NCI-H446 treated with DMSO at 0.1 percent for 48 hours (cell line): ENCODE measurements around the gene TSPAN16.
"Not testable (repeated sequence)": the region's sequence is repeated elsewhere in the genome, so short reads cannot be mapped to it uniquely, and the experiment has no call there.

Experiments used
- DNase-seq: peaks from one replicate; lab custom pipeline; 2025; lab: John Stamatoyannopoulos, UW

Gene TSPAN16

DNA sequence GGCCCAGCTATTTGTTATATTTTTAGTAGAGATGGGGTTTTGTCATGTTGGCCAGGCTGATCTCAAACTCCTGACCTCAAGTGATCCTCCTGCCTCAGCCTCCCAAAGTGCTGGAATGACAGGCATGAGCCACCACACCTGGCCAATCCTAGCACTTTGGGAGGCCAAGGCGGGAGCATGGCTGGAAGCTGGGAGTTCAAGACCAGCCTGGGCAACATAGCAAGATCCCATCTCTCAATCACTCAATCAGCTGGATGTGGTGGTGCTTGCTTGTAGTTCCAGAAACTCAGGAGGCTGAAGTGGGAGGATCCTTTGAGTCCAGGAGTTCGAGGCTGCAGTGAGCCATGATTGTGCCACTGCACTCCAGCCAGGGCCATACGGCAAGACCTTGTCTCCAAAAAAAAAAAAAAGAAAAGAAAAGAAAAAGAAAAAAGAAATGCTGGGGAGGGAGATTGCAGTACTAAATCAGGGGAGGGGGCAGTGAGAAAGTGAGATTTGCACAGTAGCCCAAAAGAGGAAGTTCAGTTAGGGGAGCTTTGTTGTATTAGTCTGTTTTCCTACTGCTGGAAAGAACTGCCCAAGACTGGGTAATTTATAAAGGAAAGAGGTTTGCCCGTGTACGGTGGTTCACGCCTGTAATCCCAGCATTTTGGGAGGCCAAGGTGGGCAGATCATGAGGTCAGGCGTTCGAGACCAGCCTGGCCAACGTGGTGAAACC is 24.5 kb downstream of the TSPAN16 start:
- DNase-seq, result not testable (repeated sequence)

DNA sequence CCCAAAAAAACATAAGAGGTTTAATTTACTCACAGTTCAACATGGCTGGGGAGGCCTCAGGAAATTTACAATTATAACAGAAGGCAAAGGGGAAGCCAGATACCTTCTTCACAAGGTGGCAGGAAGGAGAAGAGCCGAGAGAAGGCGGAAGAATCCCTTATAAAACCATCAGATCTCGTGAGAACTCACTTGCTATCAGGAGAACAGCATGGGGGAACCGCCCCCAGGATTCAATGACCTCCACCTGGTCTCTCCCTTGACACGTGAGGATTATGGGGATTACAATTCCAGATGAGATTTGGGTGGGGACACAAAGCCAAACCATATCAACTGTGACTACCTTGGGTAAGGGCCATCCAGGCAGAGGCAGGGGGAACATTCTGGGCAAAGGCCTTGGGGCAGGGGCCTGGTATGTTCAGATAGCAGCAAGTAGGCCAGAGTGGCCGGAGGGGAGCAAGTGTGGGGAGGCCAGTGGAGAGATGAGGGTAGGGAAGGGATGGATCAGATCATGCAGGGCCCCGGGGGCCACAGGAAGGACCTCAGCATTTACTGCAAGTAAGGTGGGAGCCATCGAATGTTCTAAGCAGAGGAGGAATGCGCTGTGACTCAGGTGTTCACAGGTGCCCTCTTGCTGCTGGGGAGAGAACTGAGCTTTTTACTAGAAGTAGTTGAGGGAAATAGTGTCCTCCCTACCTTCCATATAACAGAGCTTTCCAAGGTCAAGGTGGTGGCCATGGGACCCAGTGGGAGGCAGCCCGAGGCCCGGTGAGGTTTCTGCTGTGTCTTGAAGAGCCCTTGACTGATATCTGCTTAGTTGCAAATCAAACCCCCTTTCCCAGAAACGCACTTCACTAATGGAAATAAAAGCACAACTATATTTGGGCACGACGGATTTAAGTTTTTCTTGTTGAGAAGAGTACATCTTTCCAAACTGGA is 25.5 kb downstream of the TSPAN16 start:
- no peak for DNase-seq

- DNase-seq, result no peak
These were observed 26.5 kb downstream of the TSPAN16 start for GRCh38 chr19:11322269-11323024.

DNA sequence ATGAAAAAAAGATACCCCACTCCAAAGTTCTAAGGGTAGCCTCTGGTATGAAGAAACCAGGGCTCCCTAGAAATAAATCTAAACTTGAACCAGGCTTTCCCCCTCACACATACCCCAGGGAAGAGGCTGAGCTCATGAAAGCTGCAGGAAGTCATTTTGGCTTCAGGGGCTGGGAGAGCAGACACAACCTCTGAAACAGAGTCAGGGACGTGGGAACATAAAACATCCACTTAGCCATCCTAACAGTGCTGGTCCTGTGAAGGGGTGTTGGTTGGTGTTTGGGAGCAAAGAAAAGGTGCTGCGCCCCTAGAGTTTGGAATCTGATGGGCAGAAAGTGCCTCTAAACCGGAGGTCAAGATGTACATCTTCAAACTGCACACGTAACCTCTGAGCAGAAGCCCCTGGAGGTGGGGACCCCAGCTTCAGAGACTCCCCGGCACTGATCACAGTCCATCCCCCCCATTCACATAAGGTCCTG is 27.7 kb downstream of the TSPAN16 start:
- DNase-seq, result no peak

DNA sequence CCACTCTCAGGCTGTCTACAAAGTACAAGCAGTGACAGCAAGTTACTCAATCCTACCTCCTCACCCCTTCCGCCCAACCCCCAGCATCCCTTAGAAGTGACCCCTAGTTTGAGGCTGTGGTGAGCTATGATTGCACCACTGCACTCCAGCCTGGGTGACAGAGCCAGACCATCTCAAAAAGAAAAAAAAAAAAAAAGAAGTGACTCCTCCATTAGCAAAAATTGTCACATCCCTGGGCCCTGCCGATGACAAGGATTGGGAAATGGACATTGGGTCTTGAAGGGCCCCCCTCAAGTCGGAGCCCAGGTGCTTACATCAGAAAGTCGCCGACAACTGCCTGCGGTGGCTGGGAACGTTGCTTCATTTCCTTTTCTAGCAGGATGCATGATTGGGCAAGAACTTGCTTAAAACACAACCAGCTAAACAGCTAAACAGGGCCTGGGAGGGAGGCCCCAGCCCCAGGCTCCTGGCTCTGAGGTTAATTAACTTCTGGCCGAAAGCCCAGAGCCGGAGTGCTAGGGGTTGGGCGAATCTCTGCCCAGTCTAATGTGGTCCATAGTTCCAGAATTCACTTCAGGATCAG is 28.2 kb downstream of the TSPAN16 start:
- peak; percentile 68 for DNase-seq

GRCh38 chr19:11324748-11325389 is 28.9 kb downstream of the TSPAN16 start:
- no peak for DNase-seq

DNA sequence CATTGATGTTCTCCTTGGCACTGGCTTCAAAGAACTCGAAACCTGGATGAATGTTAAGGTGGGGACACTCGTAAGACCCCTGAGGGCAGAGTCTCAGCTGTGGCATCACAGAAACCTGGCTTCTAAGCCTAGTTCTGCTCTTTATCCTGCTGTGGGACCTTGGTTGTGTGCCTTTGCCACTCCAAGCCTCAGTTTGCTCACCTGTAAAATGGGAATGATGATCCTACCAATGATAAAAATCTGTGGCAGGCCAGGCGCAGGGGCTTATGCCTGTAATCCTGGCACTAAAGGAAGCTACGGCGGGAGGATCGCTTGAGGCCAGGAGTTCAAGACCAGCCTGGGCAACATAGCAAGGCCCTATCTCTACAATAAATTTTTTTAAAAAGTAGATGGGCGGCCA is 29.6 kb downstream of the TSPAN16 start:
- no peak for DNase-seq

DNA sequence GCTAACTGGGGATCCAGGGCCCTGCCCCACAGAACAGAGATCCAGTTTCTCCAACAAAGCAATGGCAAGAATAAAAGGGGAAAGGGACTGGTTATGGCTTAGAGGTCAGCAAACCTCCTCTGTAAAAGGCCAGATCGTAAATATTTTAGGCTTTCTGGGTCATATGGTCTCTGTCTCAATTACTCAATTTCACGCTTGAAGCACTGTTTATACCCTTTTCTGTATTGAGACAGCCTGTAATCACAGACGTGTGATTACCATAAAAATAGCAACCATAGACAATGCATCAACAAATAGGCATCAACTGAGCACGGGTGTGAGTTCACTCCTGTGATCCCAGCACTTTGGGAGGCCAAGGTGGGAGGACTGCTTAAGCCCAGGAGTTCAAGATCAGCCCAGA is 34.2 kb downstream of the TSPAN16 start:
- no peak for DNase-seq

DNA sequence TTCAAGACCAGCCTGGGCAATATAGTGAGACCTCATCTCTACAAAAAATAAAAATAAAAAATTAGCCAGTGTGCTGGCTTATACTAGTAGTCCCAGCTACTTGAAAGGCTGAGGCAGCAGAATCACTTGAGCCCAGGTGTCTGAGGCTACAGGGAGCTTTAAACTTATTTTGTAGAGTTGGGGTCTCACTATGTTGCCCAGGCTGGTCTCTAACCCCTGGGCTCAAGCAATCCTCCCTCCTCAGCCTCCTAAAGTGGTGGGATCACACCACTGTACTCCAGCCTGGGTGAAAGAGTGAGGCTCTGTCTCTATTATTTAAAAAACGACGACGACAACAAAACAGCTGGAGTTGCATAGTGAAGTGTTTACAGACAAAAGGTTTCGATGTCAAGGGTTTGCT is 35.5 kb downstream of the TSPAN16 start:
- no peak for DNase-seq

DNA sequence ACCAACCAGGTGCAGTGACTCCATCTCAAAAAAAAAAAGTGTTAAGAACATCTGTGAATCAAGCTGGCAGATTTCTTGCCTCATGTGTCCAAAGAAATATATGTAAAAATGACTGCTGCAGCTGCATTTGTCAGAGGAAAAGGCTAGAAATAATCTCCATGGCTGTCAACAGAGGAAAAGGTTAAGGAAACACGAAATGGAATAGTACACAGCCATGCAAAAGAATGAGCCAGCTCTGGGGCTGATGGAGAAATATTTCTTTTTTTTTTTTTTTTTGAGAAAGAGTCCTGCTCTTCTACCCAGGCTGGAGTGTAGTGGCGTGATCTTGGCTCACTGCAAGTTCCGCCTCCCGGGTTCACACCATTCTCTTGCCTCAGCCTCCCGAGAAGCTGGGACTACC is 36.9 kb downstream of the TSPAN16 start:
- DNase-seq, result no peak

DNA sequence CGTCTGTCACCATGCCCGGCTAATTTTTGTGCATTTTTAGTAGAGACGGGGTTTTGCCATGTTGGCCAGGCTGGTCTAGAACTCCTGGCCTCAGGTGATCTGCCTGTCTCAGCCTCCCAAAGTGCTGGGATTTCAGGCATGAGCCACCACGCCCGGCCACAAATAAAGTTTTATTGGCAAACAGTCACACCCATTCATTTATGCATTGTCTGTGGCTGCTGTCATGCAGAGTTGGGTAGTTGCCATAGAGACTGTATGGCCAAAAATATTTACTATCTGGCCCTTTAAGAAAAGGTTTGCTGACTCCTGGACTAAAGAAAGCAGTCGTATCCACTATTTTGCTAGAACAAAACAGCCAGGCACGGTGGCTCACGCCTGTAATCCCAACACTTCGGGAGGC is 37.9 kb downstream of the TSPAN16 start:
- not testable (repeated sequence) for DNase-seq

DNA sequence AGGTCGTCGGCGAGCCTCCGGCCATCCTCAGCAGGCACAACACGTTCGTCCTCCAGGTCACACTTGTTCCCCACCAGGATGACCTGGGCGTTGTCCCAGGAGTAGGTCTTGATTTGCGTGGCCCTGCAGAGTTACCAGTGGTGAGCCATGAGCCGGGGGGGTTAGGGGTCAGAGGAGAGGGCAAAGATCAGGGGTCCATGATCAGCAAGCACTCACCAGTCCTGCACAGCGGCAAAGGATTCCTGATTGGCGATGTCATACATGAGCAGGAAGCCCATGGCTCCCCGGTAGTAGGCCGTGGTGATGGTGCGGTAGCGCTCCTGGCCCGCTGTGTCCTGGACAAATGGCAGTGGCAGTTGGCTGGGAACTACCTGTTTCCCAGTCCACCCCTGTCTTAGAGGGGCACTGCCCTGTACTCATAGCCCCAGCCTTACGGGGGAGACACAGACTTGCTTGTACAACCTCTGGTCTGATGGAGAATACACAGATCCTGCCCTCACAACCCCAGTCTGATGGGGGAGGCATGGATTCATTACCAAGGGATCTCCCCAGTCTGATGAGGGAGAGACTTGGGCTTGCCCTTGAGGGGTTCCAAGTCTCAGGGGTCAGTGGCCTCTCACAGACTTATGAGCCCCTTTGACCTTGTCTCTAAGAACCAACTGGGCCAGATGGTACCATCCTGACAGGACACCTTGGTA is 39.6 kb downstream of the TSPAN16 start:
- DNase-seq, result no peak

GRCh38 chr19:11337080-11337479 is 41.1 kb downstream of the TSPAN16 start:
- DNase-seq, result no peak

DNA sequence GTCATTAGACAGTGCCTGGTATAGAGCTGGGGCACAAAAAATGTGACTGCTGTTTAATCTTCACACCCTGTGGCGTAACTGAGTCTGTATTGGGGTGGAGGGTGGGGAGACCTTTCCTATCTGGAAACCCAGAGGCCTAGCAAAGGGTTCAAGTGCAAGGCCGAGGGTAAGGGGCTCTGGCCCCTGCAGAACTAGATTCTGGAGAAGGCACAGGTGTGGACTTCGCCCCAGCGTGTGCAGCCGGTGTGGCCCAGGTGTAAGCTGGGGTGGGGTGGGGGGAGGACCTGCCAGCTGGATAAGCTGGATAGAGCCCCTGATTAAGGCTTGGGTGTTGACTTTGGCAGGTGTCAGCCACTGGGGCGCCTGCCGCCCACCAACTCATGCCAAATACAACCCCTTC is 42.2 kb downstream of the TSPAN16 start:
- no peak for DNase-seq

GRCh38 chr19:11338569-11339253 is 42.8 kb downstream of the TSPAN16 start:
- DNase-seq, result no peak

DNA sequence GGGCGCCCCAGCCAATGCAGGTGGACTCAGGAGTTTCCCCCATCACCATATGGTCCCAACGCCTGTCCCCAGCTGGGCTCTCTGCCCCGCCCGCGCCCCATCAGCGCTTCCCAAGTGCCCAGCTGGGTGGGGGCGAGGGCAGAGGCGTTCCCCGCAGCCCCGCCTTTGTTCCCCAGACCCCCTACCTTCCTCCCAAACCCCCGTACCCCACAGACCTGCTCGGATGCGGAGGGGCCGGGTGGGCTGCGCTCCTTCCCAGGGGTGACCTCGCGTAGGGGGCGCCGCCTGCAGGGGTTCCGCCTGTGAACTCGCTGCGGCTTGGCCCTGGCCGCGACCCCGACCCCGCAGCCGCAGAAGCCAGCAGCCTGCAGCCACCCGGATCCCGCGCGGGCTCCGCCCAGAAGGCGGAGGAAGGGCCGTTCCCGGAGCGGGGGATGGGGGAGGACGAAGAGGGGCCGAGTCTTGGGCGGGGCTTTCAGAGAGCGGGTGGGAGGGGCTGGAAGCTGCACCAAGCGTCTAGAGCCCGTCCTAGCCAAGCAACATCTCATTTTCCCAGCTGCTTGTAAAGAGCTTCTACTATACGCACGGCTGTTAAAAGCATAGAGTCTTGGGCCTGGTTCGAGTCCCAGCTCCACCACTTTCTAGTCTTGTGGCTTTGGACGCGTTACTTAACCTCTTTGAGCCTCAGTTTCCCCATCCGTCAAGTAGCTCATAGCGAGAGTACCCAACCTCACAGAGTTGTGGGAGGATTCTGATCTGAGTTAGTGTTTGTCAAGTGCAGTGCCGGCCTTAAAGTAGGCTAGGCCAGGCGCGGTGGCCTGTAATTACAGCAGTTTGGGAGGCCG is 43.5 kb downstream of the TSPAN16 start, which contains the start of gene RAB3D:
RAB3D (minus strand) TSS at position 404 of the 845 bp plus-strand sequence. CDS start 2,258 bp downstream, outside the sequence.
- DNase-seq, result peak; percentile 84

DNA sequence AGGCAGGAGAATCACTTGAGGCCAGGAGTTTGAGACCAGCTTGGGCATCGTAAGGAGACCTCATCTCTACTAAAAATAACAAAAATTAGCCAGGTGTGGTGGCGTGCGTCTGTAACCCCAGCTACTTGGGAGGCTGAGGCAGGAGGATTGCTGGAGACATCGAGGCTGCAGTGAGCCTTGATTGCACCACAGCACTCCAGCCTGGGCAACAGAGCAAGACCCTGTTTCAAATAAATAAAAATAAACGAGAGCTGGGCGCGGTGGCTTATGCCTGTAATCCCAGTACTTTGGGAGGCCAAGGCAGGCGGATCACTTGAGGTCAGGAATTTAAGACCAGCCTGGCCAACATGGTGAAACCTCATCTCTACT is 44.1 kb downstream of the TSPAN16 start:
- not testable (repeated sequence) for DNase-seq

DNA sequence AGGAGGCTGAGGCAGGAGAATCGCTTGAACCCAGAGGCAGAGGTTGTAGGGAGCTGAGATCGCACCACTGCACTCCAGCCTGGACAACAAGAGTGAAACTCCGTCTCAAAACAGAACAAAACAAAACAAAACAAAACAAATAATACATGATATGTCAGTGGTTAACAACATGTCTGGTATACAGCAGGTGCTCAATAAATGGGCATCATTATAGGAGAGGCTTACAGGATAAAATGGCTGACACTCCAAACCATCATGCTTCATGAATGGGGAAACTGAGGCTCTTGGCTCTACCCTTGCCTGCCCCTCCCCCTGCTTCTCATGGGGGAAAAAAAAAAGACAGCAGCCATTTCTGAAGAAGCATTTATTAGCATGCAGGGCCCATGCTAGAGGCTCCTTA is 46.5 kb downstream of the TSPAN16 start:
- DNase-seq, result no peak

- no peak for DNase-seq
These were observed 49.3 kb downstream of the TSPAN16 start for GRCh38 chr19:11345122-11345803.
